Lung (tissue), 12 donors: Measurements from ENCODE around the gene MCUB. TPM values are rescaled to one million over a fixed set of nuclear protein-coding genes. Genes with fewer than 3 reads are reported as not detected.

ENCODE experiments used
- ATAC-seq: fragments of 200-7000 bp; cut with Tn5 transposase; one replicate; pipeline ENCODE4 v1.9.1; 2020; ENCODE audit warnings: moderate number of reproducible peaks; ENCODE audit not compliant: insufficient read depth, low FRiP score
- DNase-seq, 3 donors: peaks; one replicate each; pipeline ENCODE4 v3.0.0-alpha.2; 2013 to 2017
- H3K27ac ChIP-seq, 2 donors: one replicate each; pipeline ENCODE4 v1.5.1; 2013; ENCODE audit warnings: mild to moderate bottlenecking in 2 of 2, moderate library complexity in 2 of 2, control low read depth in 1 of 2, inconsistent platforms in 1 of 2, low read depth in 1 of 2, low read length in 1 of 2
- H3K27me3 ChIP-seq, 3 donors: one replicate each; pipeline ENCODE4 v1.5.1; 2013; ENCODE audit warnings: low read length in 2 of 3; ENCODE audit not compliant: control insufficient read depth in 3 of 3, insufficient read depth in 3 of 3
- H3K36me3 ChIP-seq, 4 donors: one replicate each; pipeline ENCODE4 v1.5.1; 2013; ENCODE audit warnings: low read length in 4 of 4, mild to moderate bottlenecking in 1 of 4, moderate library complexity in 1 of 4; ENCODE audit not compliant: control insufficient read depth in 4 of 4, insufficient read depth in 4 of 4
- H3K4me1 ChIP-seq, 5 donors: one replicate each; pipeline ENCODE4 v1.5.1; 2013; ENCODE audit warnings: low read length in 5 of 5, mild to moderate bottlenecking in 2 of 5, moderate library complexity in 1 of 5; ENCODE audit not compliant: control insufficient read depth in 5 of 5, insufficient read depth in 5 of 5
- H3K4me3 ChIP-seq: one replicate; pipeline ENCODE4 v1.5.1; 2013; ENCODE audit warnings: mild to moderate bottlenecking, control low read depth, moderate library complexity
- H3K9ac ChIP-seq, 2 donors: one replicate each; pipeline ENCODE4 v1.5.1; 2013; ENCODE audit warnings: low read length in 2 of 2, control low read depth in 1 of 2; ENCODE audit not compliant: insufficient read depth in 1 of 2
- H3K9me3 ChIP-seq, 4 donors: one replicate each; pipeline ENCODE4 v1.5.1; 2013; ENCODE audit warnings: low read length in 3 of 4, mild to moderate bottlenecking in 1 of 4, moderate library complexity in 1 of 4; ENCODE audit not compliant: control insufficient read depth in 4 of 4, insufficient read depth in 3 of 4
- CTCF ChIP-seq: IDR thresholded peaks from 2 replicates; pipeline ENCODE4 v1.5.1; 2012; ENCODE audit warnings: mild to moderate bottlenecking; ENCODE audit errors: control extremely low read depth, extremely low read depth
- WGBS, 2 donors: extraction: QIAGEN DNeasy Blood & Tissue Kit; methylation state at CpG; one replicate each; pipeline ENCODE4 v1.1.7; 2013; 5-methylcytosine and 5-hydroxymethylcytosine counted together
- polyA plus RNA-seq, 2 donors: library from polyadenylated mRNA; stranded (reverse); fragments of 200-250 nt; gene quantifications; one replicate each; pipeline ENCODE4 v1.2.1, GENCODE V29; 2013
- total RNA-seq, 2 donors: library from RNA; depleted of rRNA in 1 of 2; stranded (reverse); fragments of >200 nt in 1 of 2; gene quantifications; one replicate each; pipeline ENCODE4 v1.2.1, GENCODE V29; 2014 to 2021
- donor health status: control.
- donor health status: control.
- donor health status: Bipolar disorder and iron deficiency.
- donor health status: healthy.
- donor health status: DM: yes; HTN: yes; CAD: no.

MCUB gene
- total and polyA plus RNA-seq, 4 donors = 9.2 to 25.3 (median 15.9) TPM

- Histone ChIP-seq H3K9me3 (no peaks in the 10 kb centered on the region), H3K36me3 (peaks cover 0 to 16% (median 7%) of the 10 kb centered on the region in 4 donors), H3K4me3 (no peak overlapping the region), H3K4me1 (peaks cover 0 to 14% (median 0%) of the 10 kb centered on the region in 5 donors), H3K27ac (no peak overlapping the region), H3K9ac (no peak overlapping the region), H3K27me3 (no peaks in the 10 kb centered on the region)
- ATAC-seq (no peak), DNase-seq (no peak)
- WGBS, 2 donors = 61 to 89% methylated on average over 2 of the region's 2 CpGs
- no peak for TF ChIP-seq CTCF
Observed at GRCh38 chr4:109708435-109708834, 148.4 kb downstream of the MCUB start.

GRCh38 chr4:109708990-109709389, 148.9 kb downstream of the MCUB start:
- H3K27ac ChIP-seq = no peak overlapping the region
- H3K9me3 ChIP-seq = no peaks in the 10 kb centered on the region
- no peak overlapping the region for H3K9ac ChIP-seq
- peaks cover 0 to 8% (median 0%) of the 10 kb centered on the region in 5 donors for H3K4me1 ChIP-seq
- no peak for TF ChIP-seq CTCF
- peaks cover 0 to 16% (median 9%) of the 10 kb centered on the region in 4 donors for H3K36me3 ChIP-seq
- WGBS, 2 donors = 98 to 100% methylated on average over 1 of the region's 1 CpG
- H3K4me3 ChIP-seq = no peak overlapping the region
- no peaks in the 10 kb centered on the region for H3K27me3 ChIP-seq
- DNase-seq = no peak
- no peak for ATAC-seq

- 94 to 95% methylated on average over 3 of the region's 3 CpGs for WGBS, 2 donors
- no peak overlapping the region for H3K4me3 ChIP-seq
- H3K9me3 ChIP-seq = no peaks in the 10 kb centered on the region
- no peaks in the 10 kb centered on the region for H3K4me1 ChIP-seq
- H3K27me3 ChIP-seq = no peaks in the 10 kb centered on the region
- TF ChIP-seq CTCF = no peak
- H3K9ac ChIP-seq = no peak overlapping the region
- DNase-seq (no peak), ATAC-seq (no peak)
- H3K27ac ChIP-seq = no peak overlapping the region
- H3K36me3 ChIP-seq = peaks cover 8 to 23% (median 17%) of the 10 kb centered on the region in 4 donors
Observed at GRCh38 chr4:109713500-109713899, 153.5 kb downstream of the MCUB start.

GRCh38 chr4:109718759-109719158, 158.7 kb downstream of the MCUB start:
- H3K4me3 ChIP-seq = no peak overlapping the region
- H3K27ac ChIP-seq = no peak overlapping the region
- DNase-seq (no peak), ATAC-seq (no peak)
- H3K9me3 ChIP-seq = no peaks in the 10 kb centered on the region
- TF ChIP-seq CTCF = no peak
- H3K36me3 ChIP-seq = peaks cover 1 to 18% (median 12%) of the 10 kb centered on the region in 4 donors
- no peak overlapping the region for H3K9ac ChIP-seq
- WGBS, 2 donors = 100% methylated on average over 1 of the region's 1 CpG
- H3K4me1 ChIP-seq = no peaks in the 10 kb centered on the region
- no peaks in the 10 kb centered on the region for H3K27me3 ChIP-seq
